ENCODE data around the gene MAP1LC3B. TPM values are rescaled to one million over a fixed set of nuclear protein-coding genes. Genes with fewer than 3 reads are reported as not detected.

The MAP1LC3B gene
- total RNA-seq, 2 donors from 2014 or later, result 64.5 to 88.0 TPM

- DNase-seq (no peak), ATAC-seq (no peak)
- intact Hi-C loops (cut with DNase I, micrococcal nuclease), result loop anchor here in 1 of 2 donors (10.0 kb wide), 2 partner anchors 127 to 217 kb away; no protein-coding TSS in a partner anchor
Measured at GRCh38 chr16:87418216-87418615, 26.1 kb downstream of the MAP1LC3B start.

GRCh38 chr16:87418644-87419043 lies 26.5 kb downstream of the MAP1LC3B start:
- intact Hi-C loops (cut with DNase I, micrococcal nuclease), result loop anchor here in 1 of 2 donors (10.0 kb wide), 2 partner anchors 126 to 216 kb away; no protein-coding TSS in a partner anchor
- peak; percentile 90 for ATAC-seq
- DNase-seq, result no peak

- ATAC-seq (peak; percentile 18), DNase-seq (no peak)
- intact Hi-C loops (cut with DNase I, micrococcal nuclease), result no loop called here
Measured at GRCh38 chr16:87420026-87421002, 28.2 kb downstream of the MAP1LC3B start.

- ATAC-seq, result no peak
- no peak for DNase-seq
- intact Hi-C loops (cut with DNase I, micrococcal nuclease), result no loop called here
Measured at GRCh38 chr16:87421003-87421912, 29.1 kb downstream of the MAP1LC3B start.

- intact Hi-C loops (cut with DNase I, micrococcal nuclease), result no loop called here
- DNase-seq, result no peak
- no peak for ATAC-seq
Measured at GRCh38 chr16:87422106-87422505, 30.0 kb downstream of the MAP1LC3B start.

GRCh38 chr16:87423429-87423828 lies 31.3 kb downstream of the MAP1LC3B start:
- intact Hi-C loops (cut with DNase I, micrococcal nuclease), result no loop called here
- ATAC-seq (no peak), DNase-seq (no peak)

- no peak for DNase-seq
- no peak for ATAC-seq
- intact Hi-C loops (cut with DNase I, micrococcal nuclease), result no loop called here
Measured at GRCh38 chr16:87424266-87424665, 32.1 kb downstream of the MAP1LC3B start.

GRCh38 chr16:87425941-87426340 lies 33.8 kb downstream of the MAP1LC3B start:
- intact Hi-C loops (cut with DNase I, micrococcal nuclease), result no loop called here
- DNase-seq (no peak), ATAC-seq (no peak)

- ATAC-seq (no peak), DNase-seq (no peak)
- intact Hi-C loops (cut with DNase I, micrococcal nuclease), result no loop called here
Measured at GRCh38 chr16:87426423-87427215, 34.5 kb downstream of the MAP1LC3B start.

- intact Hi-C loops (cut with DNase I, micrococcal nuclease), result no loop called here
- DNase-seq (no peak), ATAC-seq (no peak)
Measured at GRCh38 chr16:87431926-87432325, 39.8 kb downstream of the MAP1LC3B start.

- ATAC-seq (no peak), DNase-seq (no peak)
- intact Hi-C loops (cut with DNase I, micrococcal nuclease), result no loop called here
Measured at GRCh38 chr16:87432330-87432915, 40.3 kb downstream of the MAP1LC3B start.

- ATAC-seq, result no peak
- intact Hi-C loops (cut with DNase I, micrococcal nuclease), result no loop called here
Measured at GRCh38 chr16:87434146-87434667, 42.1 kb downstream of the MAP1LC3B start.

GRCh38 chr16:87435372-87436224 lies 43.5 kb downstream of the MAP1LC3B start:
- no peak for DNase-seq
- intact Hi-C loops (cut with DNase I, micrococcal nuclease), result no loop called here

More at GRCh38 chr16:87434146-87434667, 42.1 kb downstream of the MAP1LC3B start:
- DNase-seq, result no peak

GRCh38 chr16:87436225-87437172 lies 44.4 kb downstream of the MAP1LC3B start:
- intact Hi-C loops (cut with DNase I, micrococcal nuclease), result no loop called here
- no peak for DNase-seq
- no peak for ATAC-seq

More at GRCh38 chr16:87435372-87436224, 43.5 kb downstream of the MAP1LC3B start:
- ATAC-seq, result no peak

GRCh38 chr16:87437327-87437726 lies 45.2 kb downstream of the MAP1LC3B start:
- DNase-seq, result no peak
- intact Hi-C loops (cut with DNase I, micrococcal nuclease), result no loop called here
- no peak for ATAC-seq

Data from left colon (tissue), 2 donors.